Measurements from ENCODE around the gene KCNQ1.
A peak's percentile ranks its signal among the peaks of the same experiment; 100 is the strongest.

KCNQ1 gene

DNA sequence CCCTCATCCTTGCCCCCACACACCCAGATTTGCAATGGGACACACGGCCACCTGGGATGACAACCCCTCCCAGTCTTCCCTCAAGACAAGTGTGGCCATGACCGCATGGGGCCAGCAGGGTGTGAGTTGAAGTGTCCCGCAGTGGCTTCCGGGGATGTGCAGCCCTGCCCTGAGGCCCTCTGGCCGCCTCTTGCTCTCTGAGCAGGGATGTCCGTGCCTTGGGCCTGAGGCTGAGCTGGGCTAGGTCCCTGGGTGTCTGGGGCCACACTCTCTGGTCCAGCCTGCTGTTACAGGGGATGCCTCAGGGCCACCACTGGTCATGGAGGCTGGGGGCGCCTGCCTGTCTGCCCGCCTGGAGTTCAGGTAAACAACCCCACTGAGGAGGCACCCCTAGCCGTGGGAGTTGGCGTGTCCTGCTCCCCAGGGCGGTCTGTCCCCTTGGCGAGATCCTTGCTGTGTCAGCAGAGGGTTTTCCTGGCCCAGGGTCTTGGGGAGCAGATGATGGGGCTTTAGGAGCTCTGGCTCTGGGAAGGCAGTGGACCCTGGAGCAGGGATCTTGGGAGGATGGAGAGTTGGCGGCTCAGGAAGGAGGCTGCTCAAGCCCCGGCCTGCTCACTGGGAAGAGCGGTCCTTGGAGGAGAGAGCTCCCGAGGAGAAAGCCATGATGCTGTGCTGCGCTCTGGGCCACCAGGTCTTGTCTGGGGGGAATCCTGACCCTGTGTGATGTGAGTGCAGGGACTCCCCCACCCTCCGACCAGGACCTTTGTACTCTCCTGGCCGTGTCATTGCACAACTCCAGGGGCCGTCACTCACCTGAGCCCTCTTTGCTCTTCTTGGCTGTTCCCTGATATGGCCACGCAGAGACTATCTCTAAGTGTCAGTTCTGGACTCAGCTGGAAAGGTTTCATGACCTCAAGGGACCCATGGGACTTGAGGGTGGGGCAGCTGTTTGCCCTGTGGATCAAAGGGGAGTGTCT, 67.9 kb downstream of the KCNQ1 start:
- Histone ChIP-seq H3K4me1 (ENCODE audit: insufficient read depth, poor library complexity, severe bottlenecking) (no peaks in the 10 kb centered on the region), H3K27me3 (ENCODE audit: insufficient read depth, poor library complexity, severe bottlenecking) (no peaks in the 10 kb centered on the region), H3K27ac (ENCODE audit: poor library complexity, severe bottlenecking) (no peak overlapping the region), H3K9me3 (ENCODE audit: severe bottlenecking) (no peaks in the 10 kb centered on the region), H3K4me3 (ENCODE audit: severe bottlenecking) (no peak overlapping the region), H3K36me3 (ENCODE audit: low read depth) (no peaks in the 10 kb centered on the region)
- ATAC-seq (ENCODE audit: low read depth) (no peak), DNase-seq (ENCODE audit: low spot score) (peak; percentile 35)
- TF ChIP-seq, protein P1, sequence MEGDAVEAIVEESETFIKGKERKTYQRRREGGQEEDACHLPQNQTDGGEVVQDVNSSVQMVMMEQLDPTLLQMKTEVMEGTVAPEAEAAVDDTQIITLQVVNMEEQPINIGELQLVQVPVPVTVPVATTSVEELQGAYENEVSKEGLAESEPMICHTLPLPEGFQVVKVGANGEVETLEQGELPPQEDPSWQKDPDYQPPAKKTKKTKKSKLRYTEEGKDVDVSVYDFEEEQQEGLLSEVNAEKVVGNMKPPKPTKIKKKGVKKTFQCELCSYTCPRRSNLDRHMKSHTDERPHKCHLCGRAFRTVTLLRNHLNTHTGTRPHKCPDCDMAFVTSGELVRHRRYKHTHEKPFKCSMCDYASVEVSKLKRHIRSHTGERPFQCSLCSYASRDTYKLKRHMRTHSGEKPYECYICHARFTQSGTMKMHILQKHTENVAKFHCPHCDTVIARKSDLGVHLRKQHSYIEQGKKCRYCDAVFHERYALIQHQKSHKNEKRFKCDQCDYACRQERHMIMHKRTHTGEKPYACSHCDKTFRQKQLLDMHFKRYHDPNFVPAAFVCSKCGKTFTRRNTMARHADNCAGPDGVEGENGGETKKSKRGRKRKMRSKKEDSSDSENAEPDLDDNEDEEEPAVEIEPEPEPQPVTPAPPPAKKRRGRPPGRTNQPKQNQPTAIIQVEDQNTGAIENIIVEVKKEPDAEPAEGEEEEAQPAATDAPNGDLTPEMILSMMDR (IDR thresholded peaks at IDR 0.05; ENCODE audit: poor library complexity, severe bottlenecking) = no peak

DNA sequence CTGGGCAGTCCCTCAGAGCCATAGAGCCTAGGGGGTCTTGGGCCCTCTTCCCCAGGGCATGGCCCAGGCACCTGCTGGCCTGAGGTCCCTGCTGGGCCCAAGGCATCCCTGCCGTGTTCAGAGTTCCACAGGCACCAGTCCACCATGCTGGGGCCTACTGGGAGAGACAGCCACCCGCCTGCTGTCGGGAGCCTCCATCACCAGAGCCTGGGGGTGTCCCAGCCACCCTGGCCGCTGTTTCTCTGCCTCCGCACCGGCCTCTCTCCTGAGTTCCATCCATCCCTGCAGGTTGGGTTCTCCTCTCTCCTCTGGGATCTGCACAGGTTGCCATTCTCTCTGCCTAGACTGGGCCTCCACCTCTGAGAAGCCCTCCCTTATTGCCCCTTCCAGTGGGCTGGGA, 68.6 kb downstream of the KCNQ1 start:
- H3K4me3 ChIP-seq (ENCODE audit: severe bottlenecking) = no peak overlapping the region
- ATAC-seq (ENCODE audit: low read depth) = no peak
- H3K36me3 ChIP-seq (ENCODE audit: low read depth) = no peaks in the 10 kb centered on the region
- TF ChIP-seq, protein P1 (IDR thresholded peaks at IDR 0.05; ENCODE audit: poor library complexity, severe bottlenecking) = no peak
- no peaks in the 10 kb centered on the region for H3K27me3 ChIP-seq (ENCODE audit: insufficient read depth, poor library complexity, severe bottlenecking)
- DNase-seq (ENCODE audit: low spot score) = no peak
- no peak overlapping the region for H3K27ac ChIP-seq (ENCODE audit: poor library complexity, severe bottlenecking)
- H3K4me1 ChIP-seq (ENCODE audit: insufficient read depth, poor library complexity, severe bottlenecking) = no peaks in the 10 kb centered on the region
- H3K9me3 ChIP-seq (ENCODE audit: severe bottlenecking) = no peaks in the 10 kb centered on the region

DNA sequence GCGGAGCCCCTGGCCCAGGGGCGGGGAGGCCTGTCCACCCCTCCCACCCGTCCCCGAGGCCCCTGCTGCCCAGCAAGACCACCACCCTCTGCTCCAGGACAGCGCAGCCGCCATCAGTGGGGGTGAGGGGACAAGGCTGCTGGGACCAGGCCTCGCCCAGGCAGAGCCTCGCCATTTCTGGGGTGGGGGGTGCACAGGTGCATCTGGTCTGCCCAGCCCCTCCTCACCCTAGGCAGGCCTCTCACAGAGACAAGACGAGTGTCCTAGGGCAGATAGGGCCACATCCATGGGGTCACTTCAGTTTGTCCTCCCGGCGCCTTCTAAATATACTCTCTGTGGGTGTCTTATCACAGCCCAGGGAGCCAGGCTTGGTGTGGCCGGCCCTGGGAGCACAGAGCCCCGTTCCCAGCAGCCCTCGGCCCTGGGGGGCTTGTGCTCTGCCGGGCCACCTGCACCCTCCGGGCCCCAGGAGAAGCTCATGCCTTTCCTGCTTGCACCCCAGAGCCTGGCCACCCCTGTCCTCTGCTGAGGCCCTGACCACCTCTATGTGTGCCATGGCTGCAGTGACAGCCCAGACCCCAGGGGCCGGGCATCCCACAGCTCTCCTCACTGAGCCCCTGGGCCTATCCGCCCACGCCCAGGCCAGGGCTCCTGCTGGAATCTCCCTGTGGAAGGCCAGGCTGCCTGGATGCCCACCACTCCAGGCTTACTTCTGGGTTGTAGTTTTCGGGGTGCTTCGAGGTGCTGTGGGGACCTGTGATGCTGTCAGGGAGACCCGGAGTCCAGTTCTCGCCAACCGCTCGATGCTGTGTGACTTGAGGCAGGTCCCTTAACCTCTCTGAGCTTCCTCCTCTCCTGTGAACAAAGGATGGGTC, 70.8 kb downstream of the KCNQ1 start:
- no peak overlapping the region for H3K27ac ChIP-seq (ENCODE audit: poor library complexity, severe bottlenecking)
- ATAC-seq (ENCODE audit: low read depth) (no peak), DNase-seq (ENCODE audit: low spot score) (no peak)
- TF ChIP-seq, protein P1 (IDR thresholded peaks at IDR 0.05; ENCODE audit: poor library complexity, severe bottlenecking) = no peak
- H3K4me3 ChIP-seq (ENCODE audit: severe bottlenecking) = no peak overlapping the region
- no peaks in the 10 kb centered on the region for H3K9me3 ChIP-seq (ENCODE audit: severe bottlenecking)
- H3K27me3 ChIP-seq (ENCODE audit: insufficient read depth, poor library complexity, severe bottlenecking) = no peaks in the 10 kb centered on the region
- H3K4me1 ChIP-seq (ENCODE audit: insufficient read depth, poor library complexity, severe bottlenecking) = no peaks in the 10 kb centered on the region
- no peaks in the 10 kb centered on the region for H3K36me3 ChIP-seq (ENCODE audit: low read depth)

DNA sequence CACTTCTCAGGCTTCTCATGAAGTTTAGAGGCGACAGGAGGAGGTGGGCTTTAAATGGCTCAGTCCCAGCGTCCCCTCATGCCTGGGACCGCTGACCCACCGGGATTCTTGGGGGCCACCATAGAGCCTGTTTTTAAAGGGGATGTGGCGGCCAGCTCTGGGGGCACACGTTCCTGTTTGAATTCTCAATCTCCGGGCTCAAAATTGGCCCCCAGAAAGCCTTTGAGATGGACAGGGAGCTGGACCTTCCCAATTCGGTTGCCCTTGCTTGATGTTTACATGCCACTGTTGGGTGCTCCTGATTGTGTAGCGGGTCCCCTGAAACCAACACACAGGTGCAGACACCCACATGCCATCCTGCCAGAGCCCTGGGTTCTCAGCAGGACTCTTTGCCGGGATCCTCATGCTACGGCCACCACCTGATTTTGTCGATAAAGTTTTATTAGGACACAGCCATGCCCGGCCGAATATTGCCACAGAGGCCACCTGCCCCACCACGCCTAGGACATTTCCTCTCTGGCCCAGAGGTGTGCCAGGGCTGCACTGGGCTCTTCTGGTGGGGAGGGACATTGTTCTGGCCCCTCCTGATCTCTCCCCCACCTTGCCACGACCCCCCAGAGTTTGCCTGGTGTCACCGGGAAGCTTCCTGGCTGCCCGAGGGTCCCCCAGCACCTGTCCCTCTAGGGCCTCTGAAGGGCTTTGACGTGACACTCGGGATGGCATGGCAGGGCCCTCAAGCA, 71.6 kb downstream of the KCNQ1 start:
- no peak overlapping the region for H3K4me3 ChIP-seq (ENCODE audit: severe bottlenecking)
- H3K27ac ChIP-seq (ENCODE audit: poor library complexity, severe bottlenecking) = no peak overlapping the region
- no peak for ATAC-seq (ENCODE audit: low read depth)
- TF ChIP-seq, protein P1 (IDR thresholded peaks at IDR 0.05; ENCODE audit: poor library complexity, severe bottlenecking) = no peak
- H3K36me3 ChIP-seq (ENCODE audit: low read depth) = no peaks in the 10 kb centered on the region
- H3K27me3 ChIP-seq (ENCODE audit: insufficient read depth, poor library complexity, severe bottlenecking) = no peaks in the 10 kb centered on the region
- H3K9me3 ChIP-seq (ENCODE audit: severe bottlenecking) = no peaks in the 10 kb centered on the region
- no peak for DNase-seq (ENCODE audit: low spot score)
- no peaks in the 10 kb centered on the region for H3K4me1 ChIP-seq (ENCODE audit: insufficient read depth, poor library complexity, severe bottlenecking)
